NCI-H345 treated with DMSO at 0.1 percent for 48 hours (cell line): ENCODE measurements around the gene NUP205.
"Not testable (repeated sequence)": the region's sequence is repeated elsewhere in the genome, so short reads cannot be mapped to it uniquely, and the experiment has no call there.

Experiments
- DNase-seq: peaks from one replicate; lab custom pipeline; 2025; ENCODE audit not compliant: unreplicated experiment; lab: John Stamatoyannopoulos, UW

Gene NUP205

DNA sequence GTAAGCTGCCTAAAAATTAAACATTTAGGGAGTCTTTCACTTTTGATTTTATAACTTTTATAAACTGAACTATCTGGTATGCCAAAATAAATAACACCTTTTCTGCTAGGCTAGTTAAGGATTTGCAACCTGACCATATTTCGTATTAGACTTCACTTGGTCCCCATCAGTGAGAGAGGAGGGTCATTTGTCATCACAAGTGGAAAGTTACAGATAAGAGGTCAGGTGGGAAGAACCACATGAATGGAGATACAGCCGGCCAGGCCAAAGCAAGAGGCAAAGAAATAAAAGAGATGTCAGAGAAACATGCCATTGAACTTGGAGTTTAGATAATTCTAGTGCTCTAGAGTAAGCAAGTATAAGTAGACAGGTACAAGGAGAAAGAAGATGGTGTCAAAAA, 60.1 kb downstream of the NUP205 start:
- no peak for DNase-seq

DNA sequence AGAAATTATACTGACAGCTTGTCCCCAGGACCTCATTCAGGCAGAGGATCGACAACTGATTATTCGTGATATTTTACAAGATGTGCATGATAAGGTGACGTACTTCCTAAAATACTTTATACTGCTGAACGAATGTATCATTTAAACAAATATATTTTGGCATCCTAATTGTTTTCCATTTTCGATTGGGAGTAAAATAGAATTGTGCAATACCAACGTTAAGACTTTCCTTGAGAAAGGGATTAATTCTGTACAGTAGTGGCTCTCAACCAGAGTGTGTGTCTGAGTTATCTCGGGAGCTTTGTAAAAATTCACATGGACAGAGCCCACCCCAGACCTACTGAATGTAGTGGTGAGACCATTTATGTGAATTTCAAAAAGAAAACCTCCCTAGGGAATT, 60.8 kb downstream of the NUP205 start:
- DNase-seq = no peak

GRCh38 chr7:135620447-135620846, 62.7 kb downstream of the NUP205 start:
- no peak for DNase-seq

GRCh38 chr7:135620980-135621850, 63.5 kb downstream of the NUP205 start:
- DNase-seq = peak; percentile 48

DNA sequence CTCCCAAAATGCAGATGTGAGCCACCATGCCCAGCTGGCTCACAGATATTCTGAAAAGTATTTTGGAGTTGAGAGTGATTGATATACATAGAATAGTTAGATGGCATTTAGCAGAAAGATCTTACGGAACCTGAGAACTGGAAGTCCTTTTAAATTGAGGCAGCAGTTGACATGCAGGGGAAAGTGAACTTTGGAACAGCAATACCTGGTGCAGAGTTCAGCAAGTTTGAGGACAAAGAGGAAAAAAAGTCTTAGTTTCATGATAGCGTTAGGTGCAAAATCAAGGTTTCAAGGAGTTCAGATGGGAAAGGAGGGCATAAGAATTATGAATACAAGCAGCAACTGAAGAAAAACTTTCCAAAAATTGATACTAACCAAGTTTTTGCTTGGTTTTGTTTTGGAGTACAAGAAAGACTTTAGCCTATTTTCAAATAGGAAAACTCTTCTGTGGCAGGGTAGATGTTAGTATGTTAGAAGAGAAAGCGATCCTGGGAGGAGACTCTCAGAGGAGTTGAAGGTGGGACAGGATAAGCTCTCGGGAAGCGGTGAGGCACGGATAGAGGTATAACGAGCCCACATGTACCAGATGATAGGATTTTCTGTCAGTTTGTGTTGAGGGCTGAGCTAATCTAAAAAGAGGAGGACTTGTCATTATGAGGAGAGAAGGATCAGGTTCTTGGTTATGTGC, 76.6 kb downstream of the NUP205 start:
- DNase-seq = no peak

DNA sequence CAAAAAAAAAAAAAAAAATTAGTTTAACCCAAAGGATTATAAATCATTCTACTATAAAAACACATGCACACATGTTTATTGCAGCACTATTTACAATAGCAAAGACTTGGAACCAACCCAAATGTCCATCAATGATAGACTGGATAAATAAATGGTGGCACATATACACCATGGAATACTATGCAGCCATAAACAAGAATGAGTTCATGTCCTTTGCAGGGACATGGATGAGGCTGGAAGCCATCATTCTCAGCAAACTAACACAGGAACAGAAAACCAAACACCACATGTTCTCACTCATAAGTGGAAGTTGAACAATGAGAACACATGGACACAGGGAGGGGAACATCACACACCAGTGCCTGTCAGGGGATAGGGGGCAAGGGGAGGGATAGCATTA, 82.0 kb downstream of the NUP205 start:
- not testable (repeated sequence) for DNase-seq

- no peak for DNase-seq
Measured at GRCh38 chr7:135644154-135644553, 86.4 kb downstream of the NUP205 start.

DNA sequence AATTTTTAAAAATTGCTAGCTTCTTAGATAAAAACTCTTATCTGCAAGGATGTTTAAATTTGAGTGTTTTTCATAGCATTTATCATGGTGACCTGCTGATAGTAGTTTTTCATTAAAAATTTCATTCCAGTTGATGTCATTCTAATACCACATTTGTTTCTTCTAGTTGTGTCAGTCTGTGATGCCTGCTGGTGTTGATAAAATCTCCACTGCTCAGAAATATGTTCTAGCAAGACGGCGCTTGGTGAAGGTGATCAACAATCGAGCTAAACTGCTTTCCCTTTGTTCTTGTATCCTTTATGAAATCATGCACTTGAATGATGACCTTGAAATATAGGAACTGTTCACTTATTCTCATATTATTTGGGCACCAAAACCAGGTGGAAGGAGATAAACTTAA, 87.0 kb downstream of the NUP205 start:
- DNase-seq = no peak

GRCh38 chr7:135645296-135645904, 87.7 kb downstream of the NUP205 start:
- DNase-seq = peak; percentile 5

DNA sequence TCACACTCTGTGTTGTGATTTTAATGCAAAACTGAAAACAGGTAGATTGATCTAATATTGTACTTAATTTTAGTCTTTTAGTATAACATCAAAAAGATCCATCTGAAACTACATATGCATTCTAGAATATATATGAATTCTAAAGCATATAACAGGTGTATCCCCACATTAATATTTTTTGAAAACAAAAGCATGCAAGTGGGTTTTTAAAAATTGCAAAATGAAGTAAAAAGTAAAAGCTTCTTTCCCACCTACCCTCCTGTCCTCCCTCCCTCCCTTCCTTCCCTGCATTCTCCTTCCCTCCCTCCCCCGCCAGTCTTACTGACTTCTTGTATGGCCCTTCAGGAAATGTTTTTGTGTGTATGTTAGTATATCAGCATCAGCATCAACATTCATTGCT, 90.0 kb downstream of the NUP205 start:
- no peak for DNase-seq

DNA sequence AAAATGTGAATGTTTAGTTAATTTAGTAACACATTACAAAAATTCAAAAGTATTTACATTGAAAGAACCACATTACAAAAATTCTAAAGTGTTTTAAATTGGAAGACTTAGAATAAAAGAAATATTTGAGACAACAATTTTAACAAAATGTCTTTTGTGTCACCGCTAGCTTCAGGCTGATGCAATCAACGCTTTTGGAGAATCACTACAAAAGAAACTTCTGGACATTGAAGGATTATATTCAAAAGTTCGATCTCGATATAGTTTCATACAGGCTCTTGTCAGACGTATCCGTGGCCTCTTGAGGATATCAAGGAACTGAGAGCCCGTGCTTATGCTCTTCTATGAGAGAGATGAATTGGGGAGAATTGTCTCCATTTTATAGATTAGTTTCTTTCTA, 90.5 kb downstream of the NUP205 start:
- DNase-seq = no peak

DNA sequence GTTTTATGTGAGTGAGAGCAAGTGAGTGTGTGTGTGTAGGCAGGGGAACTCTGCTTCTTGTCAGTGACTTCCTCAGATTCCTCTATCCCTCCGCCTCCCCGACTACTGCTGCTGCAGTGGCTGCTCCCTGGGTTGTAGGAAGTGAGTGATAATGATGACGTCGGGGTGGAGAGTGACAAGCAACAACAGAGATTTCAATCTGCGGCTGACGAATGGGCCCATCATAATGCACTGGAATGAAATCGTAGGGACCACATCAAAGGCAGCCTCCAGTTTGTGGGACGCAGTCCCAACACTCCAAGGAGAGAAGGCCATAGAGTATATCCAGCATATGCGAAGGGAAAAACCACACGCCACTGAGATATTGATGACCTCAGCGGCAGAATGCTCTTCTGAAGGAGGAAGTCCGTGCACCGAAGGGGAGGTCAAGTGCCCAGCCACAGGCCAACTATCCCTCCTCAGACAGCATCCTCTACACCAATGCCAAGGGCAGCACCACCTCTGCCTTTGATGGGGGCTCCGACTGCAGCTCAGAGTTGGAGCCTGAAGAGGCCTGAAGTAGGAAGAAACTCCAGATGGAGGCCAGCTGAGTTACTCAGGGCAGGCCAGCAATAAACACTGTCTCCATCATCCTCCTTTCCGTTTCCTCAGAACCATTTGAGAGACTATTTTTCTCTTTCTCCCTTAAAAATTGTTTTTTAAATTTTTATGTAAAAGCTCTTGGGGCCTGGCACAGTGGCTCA, 93.3 kb downstream of the NUP205 start:
- DNase-seq = no peak

DNA sequence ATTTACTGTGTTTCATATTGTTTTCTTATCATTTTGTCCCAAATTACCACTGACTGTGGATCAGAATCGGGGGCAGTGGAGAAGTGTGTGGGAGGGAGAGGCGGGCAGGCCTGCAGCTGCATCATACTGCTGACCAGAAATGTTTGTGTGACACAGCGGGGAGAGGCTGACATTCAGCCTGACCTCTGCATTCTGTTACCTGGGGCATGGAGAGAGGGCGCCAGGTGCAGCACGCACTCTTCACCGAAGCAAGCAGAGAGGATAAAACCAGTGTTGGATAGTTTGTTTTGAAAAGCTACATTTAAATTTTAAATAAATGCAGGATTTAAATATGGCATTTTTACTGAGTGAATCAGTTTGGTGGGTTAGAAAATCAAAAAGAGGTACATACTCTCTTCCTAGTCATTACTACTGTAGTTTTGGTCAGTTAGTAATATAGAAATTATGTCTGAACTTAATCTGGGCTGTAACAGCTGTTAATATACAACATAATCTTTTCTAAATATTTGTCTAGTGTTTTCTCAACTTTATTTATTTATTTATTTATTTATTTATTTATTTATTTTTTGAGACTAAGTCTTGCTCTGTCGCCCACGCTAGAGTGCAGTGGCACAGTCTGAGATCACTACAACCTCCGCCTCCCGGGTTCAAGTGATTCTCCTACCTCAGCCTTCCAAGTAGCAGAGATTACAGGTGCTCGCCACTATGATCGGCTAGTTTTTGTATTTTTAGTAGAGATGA, 95.8 kb downstream of the NUP205 start:
- peak; percentile 2 for DNase-seq

GRCh38 chr7:135658564-135658963, 100.8 kb downstream of the NUP205 start:
- no peak for DNase-seq

DNA sequence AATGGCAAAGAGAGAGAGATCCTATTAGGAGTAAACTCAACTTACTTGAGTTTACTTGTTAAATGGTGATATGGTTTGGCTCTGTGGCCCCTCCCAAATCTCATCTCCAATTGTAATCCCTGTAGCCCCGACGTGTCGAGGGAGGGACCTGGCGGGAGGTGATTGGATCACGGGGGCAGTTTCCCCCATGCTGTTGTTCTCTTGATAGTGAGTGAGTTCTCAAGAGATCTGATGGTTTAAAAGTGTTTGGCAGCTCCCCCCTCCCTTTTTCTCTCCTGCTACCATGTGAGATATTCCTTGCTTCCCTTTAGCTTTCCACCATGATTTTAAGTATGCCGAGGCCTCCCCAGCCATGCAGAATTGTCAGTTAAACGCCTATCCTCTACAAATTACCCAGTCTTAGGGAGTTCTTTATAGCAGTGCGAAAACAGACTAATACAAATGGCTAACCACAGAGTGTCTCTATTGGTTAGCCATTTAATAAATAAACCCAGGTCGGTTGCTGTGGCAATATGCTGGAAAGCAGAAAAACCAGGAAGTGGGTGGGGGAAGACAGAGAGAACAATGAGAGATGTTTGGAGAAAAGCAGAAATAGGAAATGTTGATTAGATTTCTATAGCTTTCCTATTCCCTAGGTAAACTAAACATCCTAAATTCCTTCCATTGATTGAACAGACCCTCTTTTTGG, 101.6 kb downstream of the NUP205 start:
- DNase-seq = no peak

- peak; percentile 45 for DNase-seq
Measured at GRCh38 chr7:135661311-135662122, 103.8 kb downstream of the NUP205 start.

- DNase-seq = no peak
Measured at GRCh38 chr7:135662123-135662372, 104.3 kb downstream of the NUP205 start.

- DNase-seq = peak; percentile 90
Measured at GRCh38 chr7:135662373-135663114, 104.8 kb downstream of the NUP205 start, which contains the start of gene STMP1. Gene STMP1, plus strand, starts transcription at chr7:135662514.
